ENCODE data around the gene CAPN9. TPM values are rescaled to one million over a fixed set of nuclear protein-coding genes. Genes with fewer than 3 reads are reported as not detected.

Gene CAPN9
- total RNA-seq, 2 donors from 2014 or later: not detected

- Mint-ChIP-seq H3K27ac (no peak overlapping the region), H3K4me1 (ENCODE audit: low read depth in 2 of 2) (no peaks in the 10 kb centered on the region), H3K9me3 (no peaks in the 10 kb centered on the region), H3K27me3 (peaks cover 10 to 16% of the 10 kb centered on the region in 2 donors), H3K4me3 (no peak overlapping the region), H3K36me3 (no peaks in the 10 kb centered on the region)
- DNase-seq (ENCODE audit: low spot score) (no peak), ATAC-seq (no peak)
These were observed 47.9 kb downstream of the CAPN9 start for GRCh38 chr1:230794871-230795605.

GRCh38 chr1:230796626-230797025 is 49.4 kb downstream of the CAPN9 start:
- Mint-ChIP-seq H3K9me3 (no peaks in the 10 kb centered on the region), H3K4me3 (no peak overlapping the region), H3K27ac (no peak overlapping the region), H3K36me3 (no peaks in the 10 kb centered on the region), H3K4me1 (ENCODE audit: low read depth in 2 of 2) (no peaks in the 10 kb centered on the region), H3K27me3 (peaks cover 5 to 19% of the 10 kb centered on the region in 2 donors)
- ATAC-seq (no peak), DNase-seq (ENCODE audit: low spot score) (no peak)

- Mint-ChIP-seq H3K27me3 (peaks cover 7 to 27% of the 10 kb centered on the region in 2 donors), H3K4me1 (ENCODE audit: low read depth in 2 of 2) (no peaks in the 10 kb centered on the region), H3K4me3 (no peak overlapping the region), H3K27ac (no peak overlapping the region), H3K9me3 (no peaks in the 10 kb centered on the region), H3K36me3 (no peaks in the 10 kb centered on the region)
- DNase-seq (ENCODE audit: low spot score) (no peak), ATAC-seq (no peak)
These were observed 50.3 kb downstream of the CAPN9 start for GRCh38 chr1:230797376-230797920.

- Mint-ChIP-seq H3K9me3 (no peaks in the 10 kb centered on the region), H3K27ac (no peak overlapping the region), H3K4me3 (no peak overlapping the region), H3K4me1 (ENCODE audit: low read depth in 2 of 2) (no peaks in the 10 kb centered on the region), H3K27me3 (peaks cover 7 to 27% of the 10 kb centered on the region in 2 donors), H3K36me3 (no peaks in the 10 kb centered on the region)
- DNase-seq (ENCODE audit: low spot score) (no peak), ATAC-seq (no peak)
These were observed 50.8 kb downstream of the CAPN9 start for GRCh38 chr1:230797942-230798365.

GRCh38 chr1:230798491-230798890 is 51.3 kb downstream of the CAPN9 start:
- no peaks in the 10 kb centered on the region for H3K4me1 Mint-ChIP-seq (ENCODE audit: low read depth in 2 of 2)
- H3K9me3 Mint-ChIP-seq: no peaks in the 10 kb centered on the region
- H3K27me3 Mint-ChIP-seq: peaks cover 7 to 27% of the 10 kb centered on the region in 2 donors
- ATAC-seq: no peak
- H3K4me3 Mint-ChIP-seq: no peak overlapping the region
- no peak for DNase-seq (ENCODE audit: low spot score)
- no peak overlapping the region for H3K27ac Mint-ChIP-seq
- H3K36me3 Mint-ChIP-seq: no peaks in the 10 kb centered on the region

- Mint-ChIP-seq H3K27ac (no peak overlapping the region), H3K27me3 (peaks cover 15 to 41% of the 10 kb centered on the region in 2 donors)
These were observed 54.0 kb downstream of the CAPN9 start for GRCh38 chr1:230800891-230801840.

GRCh38 chr1:230804396-230804795 is 57.2 kb downstream of the CAPN9 start:
- Mint-ChIP-seq H3K36me3 (no peaks in the 10 kb centered on the region), H3K4me1 (ENCODE audit: low read depth in 2 of 2) (no peaks in the 10 kb centered on the region), H3K27me3 (peaks cover 21 to 44% of the 10 kb centered on the region in 2 donors), H3K27ac (no peak overlapping the region), H3K9me3 (no peaks in the 10 kb centered on the region), H3K4me3 (no peak overlapping the region)
- DNase-seq (ENCODE audit: low spot score) (no peak), ATAC-seq (no peak)

More at GRCh38 chr1:230800891-230801840, 54.0 kb downstream of the CAPN9 start:
- Mint-ChIP-seq H3K4me3 (no peak overlapping the region), H3K9me3 (no peaks in the 10 kb centered on the region), H3K4me1 (ENCODE audit: low read depth in 2 of 2) (no peaks in the 10 kb centered on the region), H3K36me3 (no peaks in the 10 kb centered on the region)
- ATAC-seq: no peak
- DNase-seq (ENCODE audit: low spot score): no peak

- no peaks in the 10 kb centered on the region for H3K9me3 Mint-ChIP-seq
- no peaks in the 10 kb centered on the region for H3K4me1 Mint-ChIP-seq (ENCODE audit: low read depth in 2 of 2)
- H3K36me3 Mint-ChIP-seq: no peaks in the 10 kb centered on the region
- no peak for DNase-seq (ENCODE audit: low spot score)
- no peak overlapping the region for H3K4me3 Mint-ChIP-seq
- no peak overlapping the region for H3K27ac Mint-ChIP-seq
- ATAC-seq: no peak
- H3K27me3 Mint-ChIP-seq: peaks cover 21 to 37% of the 10 kb centered on the region in 2 donors
These were observed 59.4 kb downstream of the CAPN9 start for GRCh38 chr1:230806552-230806951.

GRCh38 chr1:230807029-230807428 is 59.8 kb downstream of the CAPN9 start:
- no peaks in the 10 kb centered on the region for H3K36me3 Mint-ChIP-seq
- no peak overlapping the region for H3K4me3 Mint-ChIP-seq
- no peak overlapping the region for H3K27ac Mint-ChIP-seq
- no peaks in the 10 kb centered on the region for H3K4me1 Mint-ChIP-seq (ENCODE audit: low read depth in 2 of 2)
- DNase-seq (ENCODE audit: low spot score) (no peak), ATAC-seq (peak in 1 of 2 donors; percentile 46)
- H3K27me3 Mint-ChIP-seq: peaks cover 21 to 32% of the 10 kb centered on the region in 2 donors
- H3K9me3 Mint-ChIP-seq: no peaks in the 10 kb centered on the region

GRCh38 chr1:230807561-230808280 is 60.5 kb downstream of the CAPN9 start:
- peak in 1 of 2 donors; percentile 50 for ATAC-seq
- peaks cover 5% of the 10 kb centered on the region for H3K36me3 Mint-ChIP-seq
- DNase-seq (ENCODE audit: low spot score): no peak
- H3K4me3 Mint-ChIP-seq: no peak overlapping the region
- H3K27ac Mint-ChIP-seq: no peak overlapping the region
- H3K9me3 Mint-ChIP-seq: peaks cover 3% of the 10 kb centered on the region
- H3K4me1 Mint-ChIP-seq (ENCODE audit: low read depth in 2 of 2): no peaks in the 10 kb centered on the region
- peaks cover 21 to 31% of the 10 kb centered on the region in 2 donors for H3K27me3 Mint-ChIP-seq

GRCh38 chr1:230808281-230808872 is 61.2 kb downstream of the CAPN9 start:
- no peaks in the 10 kb centered on the region for H3K4me1 Mint-ChIP-seq (ENCODE audit: low read depth in 2 of 2)
- ATAC-seq (peak in 1 of 2 donors; percentile 63), DNase-seq (ENCODE audit: low spot score) (no peak)
- H3K4me3 Mint-ChIP-seq: no peak overlapping the region
- peaks cover 6% of the 10 kb centered on the region for H3K9me3 Mint-ChIP-seq
- peaks cover 23 to 38% of the 10 kb centered on the region in 2 donors for H3K27me3 Mint-ChIP-seq
- no peak overlapping the region for H3K27ac Mint-ChIP-seq
- peaks cover 12% of the 10 kb centered on the region for H3K36me3 Mint-ChIP-seq

GRCh38 chr1:230809256-230809990 is 62.2 kb downstream of the CAPN9 start:
- no peak overlapping the region for H3K4me3 Mint-ChIP-seq
- H3K27ac Mint-ChIP-seq: no peak overlapping the region
- peaks cover 18% of the 10 kb centered on the region for H3K36me3 Mint-ChIP-seq
- peaks cover 11% of the 10 kb centered on the region for H3K9me3 Mint-ChIP-seq
- H3K4me1 Mint-ChIP-seq (ENCODE audit: low read depth in 2 of 2): no peaks in the 10 kb centered on the region
- ATAC-seq: no peak
- peaks cover 25 to 42% of the 10 kb centered on the region in 2 donors for H3K27me3 Mint-ChIP-seq
- no peak for DNase-seq (ENCODE audit: low spot score)

Data from natural killer cell treated with Interleukin-12 subunit alpha and Interleukin-12 subunit beta and Interleukin-15 and Interleukin-18, amount 100 ng/mL, for 72 hours (primary cell).